ENCODE results near the gene PLCB4.

DNA sequence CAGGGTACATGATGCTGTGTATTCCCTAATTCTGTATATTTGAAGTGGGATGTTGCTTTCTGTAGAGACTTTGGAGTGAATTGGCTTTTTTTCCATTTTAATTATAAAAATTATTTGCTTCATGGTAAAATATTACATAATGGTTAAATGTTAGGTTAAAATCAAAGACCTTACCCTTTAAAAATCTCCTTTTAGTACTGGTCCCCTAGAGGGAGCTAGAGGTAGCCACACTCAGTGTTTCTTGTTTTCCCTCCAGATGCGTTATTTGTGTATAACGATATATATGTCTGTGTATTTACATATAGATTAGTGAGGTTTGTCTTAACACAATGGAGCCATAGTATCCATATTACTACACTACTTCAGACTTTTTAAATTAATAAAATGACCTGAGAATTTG lies 146.7 kb downstream of the PLCB4 start:
- no peak for TF ChIP-seq POLR2AphosphoS5 (IDR thresholded peaks at IDR 0.05; ENCODE audit: low read depth, low read length)
- TF ChIP-seq POLR2A (IDR thresholded peaks at IDR 0.05; ENCODE audit: low read depth, low read length) = no peak
